ENCODE data around the gene ITGA6. TPM values are rescaled to one million over a fixed set of nuclear protein-coding genes. Genes with fewer than 3 reads are reported as not detected.

ITGA6 gene
- total RNA-seq, 6 donors from 2014 or later, result 38.1 to 99.7 (median 57.9) TPM

- no peak overlapping the region for H3K4me3 ChIP-seq
- peaks cover 0 to 19% (median 1%) of the 10 kb centered on the region in 4 donors for H3K36me3 ChIP-seq
- WGBS, 2 donors, result 67 to 68% methylated on average over 4 of the region's 4 CpGs
- no peaks in the 10 kb centered on the region for H3K9me3 ChIP-seq
- peaks cover 44 to 52% (median 48%) of the 10 kb centered on the region in 4 donors for H3K4me1 ChIP-seq
- DNase-seq, result no peak
- peak overlapping the region in 3 of 4 donors; percentile 37 to 59 (median 52) for H3K27ac ChIP-seq
- no peak for ATAC-seq (ENCODE audit: low FRiP score in 2 of 2)
- no peaks in the 10 kb centered on the region for H3K27me3 ChIP-seq
- no peak for TF ChIP-seq POLR2AphosphoS5 (IDR thresholded peaks at IDR 0.05)
- TF ChIP-seq CTCF (IDR thresholded peaks at IDR 0.05), result no peak
- no peak for TF ChIP-seq EP300 (IDR thresholded peaks at IDR 0.05)
- TF ChIP-seq POLR2A (IDR thresholded peaks at IDR 0.05), result no peak
Observed at GRCh38 chr2:172464400-172465129, 37.2 kb downstream of the ITGA6 start.

DNA sequence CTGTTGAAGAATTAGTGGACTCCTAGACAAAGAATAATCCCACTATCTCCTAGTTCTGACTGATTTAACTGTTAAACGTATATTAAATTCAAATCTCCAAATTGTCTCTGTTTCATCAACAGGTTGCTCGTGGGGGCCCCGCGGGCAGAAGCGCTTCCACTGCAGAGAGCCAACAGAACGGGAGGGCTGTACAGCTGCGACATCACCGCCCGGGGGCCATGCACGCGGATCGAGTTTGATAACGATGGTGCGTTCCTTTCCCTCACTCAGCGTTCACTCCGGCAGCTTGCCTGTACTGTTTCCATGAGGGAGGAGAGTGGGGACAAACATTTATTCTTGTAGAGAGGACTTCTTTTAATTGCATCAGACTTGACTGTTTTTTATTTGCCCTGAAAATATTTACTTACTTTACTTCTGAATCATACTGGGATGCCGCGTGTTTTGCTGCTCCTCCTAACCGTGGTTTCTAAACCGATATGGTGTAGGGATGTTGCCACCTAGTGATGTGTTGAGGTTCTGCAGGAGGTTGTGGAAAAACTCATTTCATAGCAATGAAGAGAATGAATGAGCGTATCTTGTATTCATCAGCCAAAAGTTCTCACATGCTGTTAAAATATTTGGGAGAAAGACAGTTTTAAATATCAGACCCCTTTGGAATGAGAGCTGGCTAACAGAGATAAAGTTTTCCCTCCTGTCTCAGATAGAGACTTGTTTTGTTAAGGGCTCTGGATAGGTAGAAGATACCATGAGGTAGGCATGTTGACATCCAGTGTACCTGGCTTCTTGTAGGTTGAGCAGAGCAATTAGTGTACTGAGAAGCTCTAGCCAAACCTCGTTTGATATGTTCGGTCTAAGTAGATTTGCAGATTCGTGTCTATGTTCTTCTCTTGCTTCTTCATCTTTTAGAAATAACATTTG lies 38.3 kb downstream of the ITGA6 start:
- H3K36me3 ChIP-seq, result peaks cover 0 to 19% (median 1%) of the 10 kb centered on the region in 4 donors
- no peaks in the 10 kb centered on the region for H3K9me3 ChIP-seq
- no peaks in the 10 kb centered on the region for H3K27me3 ChIP-seq
- peak overlapping the region in 1 of 4 donors; percentile 59 for H3K27ac ChIP-seq
- peak; percentile 60 to 84 for DNase-seq
- 36 to 59% methylated on average over 22 to 24 of the region's 24 CpGs for WGBS, 2 donors
- peak; percentile 88 to 92 for ATAC-seq (ENCODE audit: low FRiP score in 2 of 2)
- TF ChIP-seq CTCF (IDR thresholded peaks at IDR 0.05) (peak; percentile 74 to 87 (median 86)), POLR2A (IDR thresholded peaks at IDR 0.05) (no peak), POLR2AphosphoS5 (IDR thresholded peaks at IDR 0.05) (no peak), EP300 (IDR thresholded peaks at IDR 0.05) (no peak)
- peaks cover 39 to 46% (median 43%) of the 10 kb centered on the region in 4 donors for H3K4me1 ChIP-seq
- peak overlapping the region in 2 of 4 donors; percentile 16 to 23 for H3K4me3 ChIP-seq

- H3K9me3 ChIP-seq, result no peaks in the 10 kb centered on the region
Observed at GRCh38 chr2:172467382-172467781, 40.0 kb downstream of the ITGA6 start.

More at GRCh38 chr2:172467382-172467781, 40.0 kb downstream of the ITGA6 start:
- DNase-seq (no peak), ATAC-seq (ENCODE audit: low FRiP score in 2 of 2) (no peak)
- Histone ChIP-seq H3K36me3 (peaks cover 0 to 28% (median 1%) of the 10 kb centered on the region in 4 donors), H3K4me3 (no peak overlapping the region), H3K27ac (no peak overlapping the region), H3K27me3 (no peaks in the 10 kb centered on the region), H3K4me1 (peaks cover 27 to 29% (median 29%) of the 10 kb centered on the region in 4 donors)
- TF ChIP-seq CTCF (IDR thresholded peaks at IDR 0.05) (no peak), EP300 (IDR thresholded peaks at IDR 0.05) (no peak)
- WGBS, 2 donors, result 76 to 87% methylated on average over 8 of the region's 8 CpGs

Measured in upper lobe of left lung (tissue), 6 donors.